Skeletal muscle satellite cell (primary cell): Measurements from ENCODE around the gene CA6.
"Not testable (repeated sequence)": the region's sequence is repeated elsewhere in the genome, so short reads cannot be mapped to it uniquely, and the experiment has no call there.

Source experiments
- H3K27me3 ChIP-seq: 2 replicates; pipeline ENCODE4 v1.7.0; 2013; ENCODE audit warnings: low read length; ENCODE audit not compliant: control insufficient read depth, insufficient read depth
- H3K36me3 ChIP-seq: 2 replicates; pipeline ENCODE4 v1.7.0; 2013; ENCODE audit warnings: mild to moderate bottlenecking, control low read depth, low read length; ENCODE audit not compliant: insufficient read depth
- H3K4me1 ChIP-seq: 2 replicates; pipeline ENCODE4 v1.7.0; 2013; ENCODE audit warnings: low read length; ENCODE audit not compliant: control insufficient read depth, insufficient read depth
- H3K4me2 ChIP-seq: 2 replicates; pipeline ENCODE4 v1.7.0; 2013; ENCODE audit warnings: mild to moderate bottlenecking, low read length
- H3K4me3 ChIP-seq: 2 replicates; pipeline ENCODE4 v1.7.0; 2013; ENCODE audit warnings: low read length
- H3K9ac ChIP-seq: 2 replicates; pipeline ENCODE4 v1.7.0; 2013; ENCODE audit warnings: mild to moderate bottlenecking, low read depth, low read length, moderate library complexity
- H3K9me3 ChIP-seq: replicated peaks from 2 replicates; pipeline ENCODE4 v1.7.0; 2013; ENCODE audit warnings: mild to moderate bottlenecking, control low read depth, low read length

Gene CA6

DNA sequence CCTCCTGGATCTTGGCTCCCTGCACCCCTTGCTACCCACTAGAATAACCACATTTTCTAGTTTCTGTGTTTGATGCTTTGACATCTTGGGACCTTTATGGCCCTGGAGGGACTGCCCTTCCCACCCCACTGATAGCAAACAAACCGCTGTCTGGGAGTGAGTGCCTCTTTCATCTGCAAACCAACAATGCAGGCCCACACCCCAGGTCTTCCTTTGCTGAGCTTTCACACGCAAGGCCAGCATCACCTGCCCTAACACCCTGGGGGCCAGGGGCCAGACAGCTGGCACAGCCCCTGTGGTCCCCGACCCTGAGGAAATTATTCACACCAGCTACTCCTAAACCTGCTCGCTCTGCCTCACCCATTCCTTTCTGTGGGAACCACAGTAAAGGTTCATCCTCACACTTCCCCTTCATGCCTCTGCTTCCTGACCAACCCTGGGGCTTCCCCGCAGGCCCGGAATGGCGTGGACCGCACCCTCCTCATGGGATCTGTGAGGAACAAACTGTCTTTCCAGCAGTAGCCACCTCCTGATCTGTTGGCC is 65.2 kb downstream of the CA6 start:
- no peaks in the 10 kb centered on the region for H3K36me3 ChIP-seq
- no peaks in the 10 kb centered on the region for H3K4me1 ChIP-seq
- H3K9me3 ChIP-seq: no peaks in the 10 kb centered on the region
- no peak overlapping the region for H3K4me2 ChIP-seq
- no peak overlapping the region for H3K4me3 ChIP-seq
- peaks cover 18% of the 10 kb centered on the region for H3K27me3 ChIP-seq
- no peak overlapping the region for H3K9ac ChIP-seq

- Histone ChIP-seq H3K27me3 (peaks cover 4% of the 10 kb centered on the region), H3K4me1 (no peaks in the 10 kb centered on the region), H3K9ac (no peak overlapping the region)
These were observed 68.2 kb downstream of the CA6 start for GRCh38 chr1:9013819-9014218.

DNA sequence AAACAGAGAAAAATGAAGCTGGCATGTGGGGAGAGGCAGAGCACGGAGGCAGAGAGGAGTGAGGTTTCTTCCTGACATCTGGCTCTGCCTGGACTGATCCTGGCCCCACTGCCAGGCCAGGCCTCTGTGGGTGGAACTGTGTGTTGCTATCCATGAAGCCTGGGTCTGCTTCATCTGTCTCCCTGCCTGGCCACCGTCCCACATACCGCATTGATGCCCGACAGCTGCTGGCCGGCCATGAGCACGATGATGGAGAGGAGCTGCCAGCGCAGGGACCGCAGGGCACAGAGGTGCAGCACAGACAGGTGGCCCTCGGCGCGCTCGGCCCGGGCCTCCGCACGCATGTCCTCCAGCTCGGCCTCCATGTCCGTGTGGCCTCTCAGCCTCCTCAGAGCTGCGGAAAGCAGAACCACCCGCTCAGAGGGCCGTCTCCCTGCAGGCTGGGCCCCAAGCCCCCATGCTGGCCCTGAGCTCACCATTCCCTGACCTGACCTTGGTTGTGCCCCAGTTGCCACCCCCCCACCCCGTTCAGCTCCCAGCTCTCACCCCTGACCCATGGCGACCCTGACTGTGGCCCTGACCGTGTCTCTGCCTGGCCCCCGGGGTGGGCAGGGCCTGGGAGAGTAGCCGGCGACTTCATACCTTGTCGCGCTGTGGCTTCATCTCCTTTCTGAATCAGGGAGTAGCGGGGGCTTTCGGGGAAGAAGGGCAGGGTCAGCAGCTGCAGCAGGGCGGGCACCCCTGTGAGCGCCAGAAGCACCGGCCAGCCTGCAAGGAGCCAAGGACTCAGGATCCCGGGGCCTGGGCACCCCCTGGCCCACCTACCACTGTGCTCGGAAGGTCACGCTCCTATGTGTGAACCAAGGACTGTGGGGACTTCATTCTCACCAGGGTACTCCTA is 69.1 kb downstream of the CA6 start:
- Histone ChIP-seq H3K9ac (no peak overlapping the region), H3K4me2 (no peak overlapping the region), H3K4me3 (no peak overlapping the region), H3K36me3 (no peaks in the 10 kb centered on the region), H3K4me1 (no peaks in the 10 kb centered on the region), H3K9me3 (no peaks in the 10 kb centered on the region), H3K27me3 (no peaks in the 10 kb centered on the region)

More at GRCh38 chr1:9013819-9014218, 68.2 kb downstream of the CA6 start:
- no peak overlapping the region for H3K4me3 ChIP-seq
- H3K9me3 ChIP-seq: no peaks in the 10 kb centered on the region
- H3K36me3 ChIP-seq: no peaks in the 10 kb centered on the region
- H3K4me2 ChIP-seq: no peak overlapping the region

DNA sequence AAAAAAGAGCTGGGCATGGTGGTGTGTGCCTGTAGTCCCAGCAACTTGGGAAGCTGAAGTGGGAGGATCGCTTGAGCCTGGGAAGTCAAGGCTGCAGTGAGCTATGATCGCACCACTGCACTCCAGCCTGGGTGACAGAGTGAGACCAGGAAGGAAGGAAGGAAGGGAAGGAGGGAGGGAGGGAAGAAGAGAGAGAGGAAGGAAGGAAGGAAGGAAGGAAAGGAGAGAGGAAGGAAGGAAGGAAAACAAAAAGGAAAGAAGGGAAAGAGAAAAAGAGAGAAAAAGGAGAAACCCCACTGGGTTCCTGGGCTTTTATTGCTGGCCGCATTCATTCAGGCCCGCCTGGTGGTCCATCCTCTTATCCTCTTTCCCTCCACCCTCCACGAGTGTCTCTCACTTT is 70.8 kb downstream of the CA6 start:
- Histone ChIP-seq H3K4me1 (no peaks in the 10 kb centered on the region), H3K9ac (no peak overlapping the region), H3K36me3 (no peaks in the 10 kb centered on the region), H3K4me2 (no peak overlapping the region), H3K4me3 (no peak overlapping the region), H3K27me3 (peaks cover 5% of the 10 kb centered on the region), H3K9me3 (no peaks in the 10 kb centered on the region)

- H3K36me3 ChIP-seq: no peaks in the 10 kb centered on the region
- H3K9me3 ChIP-seq: no peaks in the 10 kb centered on the region
- no peak overlapping the region for H3K4me3 ChIP-seq
- no peaks in the 10 kb centered on the region for H3K4me1 ChIP-seq
- H3K9ac ChIP-seq: no peak overlapping the region
- H3K27me3 ChIP-seq: peaks cover 5% of the 10 kb centered on the region
- no peak overlapping the region for H3K4me2 ChIP-seq
These were observed 72.7 kb downstream of the CA6 start for GRCh38 chr1:9018333-9018732.

DNA sequence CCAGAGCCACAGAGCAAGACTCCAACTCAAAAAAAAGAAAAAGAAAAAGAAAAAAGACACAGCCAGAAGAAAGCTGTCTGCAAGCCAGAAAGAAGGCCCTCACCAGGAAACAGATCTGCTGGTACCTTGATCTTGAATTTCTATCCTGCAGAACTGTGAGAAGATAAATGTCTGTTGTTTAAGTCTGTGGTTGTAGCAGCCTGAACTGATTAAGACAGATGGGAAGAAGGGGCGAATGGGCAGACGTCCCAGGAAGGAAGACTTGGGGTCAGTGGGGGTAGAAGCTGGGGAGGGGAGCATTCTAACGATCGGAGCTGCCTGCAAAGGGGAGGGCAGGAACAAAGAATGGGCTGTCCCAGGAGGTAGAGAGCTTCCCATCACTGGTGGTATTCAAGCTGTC is 74.2 kb downstream of the CA6 start:
- H3K4me2 ChIP-seq: no peak overlapping the region

GRCh38 chr1:9020305-9020704 is 74.6 kb downstream of the CA6 start:
- Histone ChIP-seq H3K36me3 (no peaks in the 10 kb centered on the region), H3K4me2 (no peak overlapping the region), H3K27me3 (peaks cover 5% of the 10 kb centered on the region), H3K4me3 (no peak overlapping the region), H3K4me1 (no peaks in the 10 kb centered on the region), H3K9ac (no peak overlapping the region), H3K9me3 (no peaks in the 10 kb centered on the region)

More for the DNA sequence above, 74.2 kb downstream of the CA6 start:
- Histone ChIP-seq H3K4me3 (no peak overlapping the region), H3K9ac (no peak overlapping the region), H3K27me3 (peaks cover 5% of the 10 kb centered on the region), H3K4me1 (no peaks in the 10 kb centered on the region), H3K36me3 (no peaks in the 10 kb centered on the region), H3K9me3 (no peaks in the 10 kb centered on the region)

DNA sequence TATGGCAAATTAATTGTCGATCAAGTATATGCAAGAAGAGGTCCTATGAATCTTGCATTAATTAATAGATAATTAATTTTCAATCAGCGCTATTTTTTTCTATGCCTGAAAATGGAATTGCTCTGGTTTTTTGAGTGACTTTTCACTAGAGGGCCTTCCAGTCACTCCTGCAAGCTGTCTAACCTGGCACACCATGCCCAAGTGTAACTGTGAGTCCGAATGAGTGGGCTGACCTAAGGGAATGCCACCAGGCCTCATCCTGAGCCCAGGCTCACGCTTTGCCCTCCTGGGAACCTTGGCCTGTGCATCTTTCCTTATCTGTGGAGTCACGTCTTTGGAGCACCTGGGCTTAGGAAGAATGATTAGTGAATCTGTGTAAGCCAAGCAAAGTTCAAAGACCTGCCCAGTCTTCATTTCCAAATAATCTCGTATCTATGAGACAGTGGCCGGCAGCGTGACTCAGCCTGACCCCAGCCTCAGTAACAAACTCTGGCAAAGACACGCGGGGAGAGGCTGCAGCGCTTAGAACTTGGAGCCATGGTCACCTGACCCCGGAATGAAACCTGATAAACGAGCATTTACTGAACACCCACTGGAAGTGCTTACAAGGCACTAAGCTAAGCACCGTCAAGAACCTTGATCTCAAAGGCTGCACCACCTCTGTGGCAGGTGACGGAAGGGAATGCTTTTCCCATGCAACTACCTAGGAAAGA is 76.5 kb downstream of the CA6 start:
- H3K4me2 ChIP-seq, H3K4me3 ChIP-seq, H3K4me1 ChIP-seq, H3K36me3 ChIP-seq, H3K9ac ChIP-seq, H3K9me3 ChIP-seq: not testable (repeated sequence)
- peaks cover 11% of the 10 kb centered on the region for H3K27me3 ChIP-seq

GRCh38 chr1:9022773-9023172 is 77.1 kb downstream of the CA6 start:
- Histone ChIP-seq H3K9ac (no peak overlapping the region), H3K4me1 (no peaks in the 10 kb centered on the region), H3K36me3 (no peaks in the 10 kb centered on the region), H3K27me3 (peaks cover 13% of the 10 kb centered on the region), H3K4me2 (no peak overlapping the region), H3K4me3 (no peak overlapping the region), H3K9me3 (no peaks in the 10 kb centered on the region)
